Muscle of leg (tissue), 16 donors: Measurements from ENCODE around the gene LIAS. TPM values are rescaled to one million over a fixed set of nuclear protein-coding genes. Genes with fewer than 3 reads are reported as not detected.
"Not testable (repeated sequence)": the region's sequence is repeated elsewhere in the genome, so short reads cannot be mapped to it uniquely, and the experiment has no call there.

Experiments
- DNase-seq: peaks from one replicate; pipeline ENCODE4 v3.0.0; 2013
- H3K27ac ChIP-seq: one replicate; pipeline ENCODE4 v1.5.1; 2013; ENCODE audit warnings: mild to moderate bottlenecking, low read length, control low read depth
- H3K27me3 ChIP-seq: one replicate; pipeline ENCODE4 v1.6.1; 2013; ENCODE audit warnings: low read length; ENCODE audit not compliant: control insufficient read depth, insufficient read depth
- H3K36me3 ChIP-seq: one replicate; pipeline ENCODE4 v1.6.1; 2013; ENCODE audit warnings: low read length; ENCODE audit not compliant: control insufficient read depth, insufficient read depth
- H3K4me1 ChIP-seq: one replicate; pipeline ENCODE4 v1.6.1; 2013; ENCODE audit warnings: low read length; ENCODE audit not compliant: control insufficient read depth, insufficient read depth
- H3K4me3 ChIP-seq: one replicate; pipeline ENCODE4 v1.5.1; 2013; ENCODE audit warnings: low read length, control low read depth
- H3K9me3 ChIP-seq: replicated peaks from 2 replicates; pipeline ENCODE4 v1.6.1; 2013; ENCODE audit warnings: low read depth, low read length; ENCODE audit not compliant: control insufficient read depth
- WGBS: methylation state at CpG from one replicate; pipeline ENCODE4 v1.1.5; 2013; ENCODE audit warnings: missing lambda C conversion rate; ENCODE audit not compliant: insufficient coverage; 5-methylcytosine and 5-hydroxymethylcytosine counted together
- long read RNA-seq, 11 donors: transcript quantifications; one replicate each; lab custom pipeline, GENCODE V29; 2026
- polyA plus RNA-seq, 8 donors: library from polyadenylated mRNA; unstranded; fragments of 120-200 nt; gene quantifications; one replicate each; pipeline versions ENCODE4 v1.2.1 to v1.2.3, GENCODE V29; 2013; ENCODE audit warnings: inconsistent platforms in 1 of 8, low replicate concordance in 1 of 8; ENCODE audit not compliant: insufficient read length in 8 of 8, insufficient read depth in 1 of 8
- total RNA-seq: library from RNA; stranded (reverse); fragments of 120-200 nt; gene quantifications from one replicate; pipeline ENCODE4 v1.2.4, GENCODE V29; 2013

The LIAS gene
- total RNA-seq (22.2 TPM), polyA plus RNA-seq (10 to 100 TPM; 17.8 to 25.8 (median 22.2) TPM)
- long read RNA-seq, donor 1, full-length matches to known transcripts: 3 of 3 reads
- long read RNA-seq, donor 1, partial matches to known transcripts: 0 of 3 reads
- long read RNA-seq, donor 1, other reads (novel, unspliced or antisense): 0 of 3 reads
- long read RNA-seq, donor 2: 0 reads
- long read RNA-seq, donor 3, full-length matches to known transcripts: 9 of 9 reads
- long read RNA-seq, donor 3, partial matches to known transcripts: 0 of 9 reads
- long read RNA-seq, donor 3, other reads (novel, unspliced or antisense): 0 of 9 reads
- long read RNA-seq, donor 4, full-length matches to known transcripts: 3 of 3 reads
- long read RNA-seq, donor 4, partial matches to known transcripts: 0 of 3 reads
- long read RNA-seq, donor 4, other reads (novel, unspliced or antisense): 0 of 3 reads
- long read RNA-seq, donor 5, full-length matches to known transcripts: 10 of 10 reads
- long read RNA-seq, donor 5, partial matches to known transcripts: 0 of 10 reads
- long read RNA-seq, donor 5, other reads (novel, unspliced or antisense): 0 of 10 reads
- long read RNA-seq, donor 6, full-length matches to known transcripts: 12 of 12 reads
- long read RNA-seq, donor 6, partial matches to known transcripts: 0 of 12 reads
- long read RNA-seq, donor 6, other reads (novel, unspliced or antisense): 0 of 12 reads
- long read RNA-seq, donor 7, full-length matches to known transcripts: 5 of 5 reads
- long read RNA-seq, donor 7, partial matches to known transcripts: 0 of 5 reads
- long read RNA-seq, donor 7, other reads (novel, unspliced or antisense): 0 of 5 reads
- long read RNA-seq, donor 8, full-length matches to known transcripts: 6 of 6 reads
- long read RNA-seq, donor 8, partial matches to known transcripts: 0 of 6 reads
- long read RNA-seq, donor 8, other reads (novel, unspliced or antisense): 0 of 6 reads
- long read RNA-seq, donor 9, full-length matches to known transcripts: 6 of 6 reads
- long read RNA-seq, donor 9, partial matches to known transcripts: 0 of 6 reads
- long read RNA-seq, donor 9, other reads (novel, unspliced or antisense): 0 of 6 reads
- long read RNA-seq, donor 10, full-length matches to known transcripts: 11 of 11 reads
- long read RNA-seq, donor 10, partial matches to known transcripts: 0 of 11 reads
- long read RNA-seq, donor 10, other reads (novel, unspliced or antisense): 0 of 11 reads
- long read RNA-seq, donor 11, full-length matches to known transcripts: 4 of 4 reads
- long read RNA-seq, donor 11, partial matches to known transcripts: 0 of 4 reads
- long read RNA-seq, donor 11, other reads (novel, unspliced or antisense): 0 of 4 reads

- DNase-seq: peak; percentile 99
- Histone ChIP-seq H3K27me3 (no peaks in the 10 kb centered on the region), H3K4me3 (peak within 1 kb of the TSS; percentile 94), H3K27ac (peak within 1 kb of the TSS; percentile 97), H3K36me3 (peaks cover 35% of the 10 kb centered on the region), H3K4me1 (peaks cover 11% of the 10 kb centered on the region), H3K9me3 (no peaks in the 10 kb centered on the region)
- under 1% methylated on average over 40 of the region's 55 CpGs for WGBS
These were observed at the start of gene LIAS, which contains the start of gene RPL9 for GRCh38 chr4:39458505-39459300. TSS of gene LIAS (plus strand) at chr4:39459056. CDS start at chr4:39459118, 62 bp downstream. TSS of gene RPL9 (minus strand) at chr4:39458922. CDS start at chr4:39458439, 483 bp downstream.

GRCh38 chr4:39410415-39410814 lies 48.4 kb upstream of the LIAS start:
- Histone ChIP-seq H3K27me3 (peaks cover 2% of the 10 kb centered on the region), H3K9me3 (no peaks in the 10 kb centered on the region), H3K4me1 (no peaks in the 10 kb centered on the region), H3K27ac (no peak overlapping the region), H3K4me3 (no peak overlapping the region), H3K36me3 (no peaks in the 10 kb centered on the region)
- WGBS: 40% methylated on average over 1 of the region's 5 CpGs
- DNase-seq: peak; percentile 1

GRCh38 chr4:39411561-39411960 lies 47.3 kb upstream of the LIAS start:
- H3K4me1 ChIP-seq, H3K27ac ChIP-seq, H3K4me3 ChIP-seq, H3K9me3 ChIP-seq, DNase-seq, H3K36me3 ChIP-seq, H3K27me3 ChIP-seq: not testable (repeated sequence)
- WGBS: 98% methylated on average over 8 of the region's 8 CpGs

GRCh38 chr4:39415678-39416283 lies 43.1 kb upstream of the LIAS start:
- Histone ChIP-seq H3K27me3 (no peaks in the 10 kb centered on the region), H3K36me3 (no peaks in the 10 kb centered on the region), H3K9me3 (no peaks in the 10 kb centered on the region), H3K27ac (no peak overlapping the region), H3K4me1 (no peaks in the 10 kb centered on the region), H3K4me3 (no peak overlapping the region)
- WGBS: no CpG with 5 or more reads among the region's 2 CpGs
- DNase-seq: no peak

GRCh38 chr4:39422247-39422646 lies 36.6 kb upstream of the LIAS start:
- WGBS: no CpG with 5 or more reads among the region's 3 CpGs
- H3K27ac ChIP-seq: no peak overlapping the region
- no peak for DNase-seq
- no peaks in the 10 kb centered on the region for H3K36me3 ChIP-seq
- no peaks in the 10 kb centered on the region for H3K27me3 ChIP-seq
- H3K4me1 ChIP-seq: no peaks in the 10 kb centered on the region
- H3K9me3 ChIP-seq: no peaks in the 10 kb centered on the region
- H3K4me3 ChIP-seq: no peak overlapping the region

- not testable (repeated sequence) for H3K27me3 ChIP-seq, H3K9me3 ChIP-seq, H3K27ac ChIP-seq, DNase-seq, H3K4me1 ChIP-seq, H3K36me3 ChIP-seq, H3K4me3 ChIP-seq
- WGBS: no CpG with 5 or more reads among the region's 1 CpG
These were observed 33.6 kb upstream of the LIAS start for GRCh38 chr4:39425297-39425696.

GRCh38 chr4:39426728-39427127 lies 32.1 kb upstream of the LIAS start:
- Histone ChIP-seq H3K27ac (no peak overlapping the region), H3K4me3 (no peak overlapping the region), H3K4me1 (no peaks in the 10 kb centered on the region), H3K9me3 (no peaks in the 10 kb centered on the region), H3K36me3 (no peaks in the 10 kb centered on the region), H3K27me3 (no peaks in the 10 kb centered on the region)
- no peak for DNase-seq
- no CpG with 5 or more reads among the region's 1 CpG for whole genome bisulfite sequencing

GRCh38 chr4:39427520-39428114 lies 31.2 kb upstream of the LIAS start:
- H3K4me3 ChIP-seq: no peak overlapping the region
- no peaks in the 10 kb centered on the region for H3K9me3 ChIP-seq
- DNase-seq: no peak
- 20% methylated on average over 2 of the region's 10 CpGs for WGBS
- no peaks in the 10 kb centered on the region for H3K36me3 ChIP-seq
- H3K4me1 ChIP-seq: no peaks in the 10 kb centered on the region
- H3K27me3 ChIP-seq: no peaks in the 10 kb centered on the region
- H3K27ac ChIP-seq: no peak overlapping the region
